Suprapubic skin (tissue), 3 donors: Measurements from ENCODE around the gene BTD.

Experiments used
- POLR2AphosphoS5 ChIP-seq, 3 donors: sonication (generic); formaldehyde crosslinking; IDR thresholded peaks; one replicate each; pipeline ENCODE4 v1.6.1; 2017; ENCODE audit warnings: antibody characterized with exemption in 3 of 3
- TF ChIP-seq, protein P1 (sequence below), 2 donors: fragments of 200-600 bp in 1 of 2; fragments of 450-650 bp in 1 of 2; sonication (generic) in 1 of 2; IDR thresholded peaks; one replicate each; pipeline ENCODE4 v1.5.1; 2016 to 2019; ENCODE audit warnings: antibody characterized with exemption in 2 of 2, mild to moderate bottlenecking in 1 of 2, moderate library complexity in 1 of 2

DNA sequence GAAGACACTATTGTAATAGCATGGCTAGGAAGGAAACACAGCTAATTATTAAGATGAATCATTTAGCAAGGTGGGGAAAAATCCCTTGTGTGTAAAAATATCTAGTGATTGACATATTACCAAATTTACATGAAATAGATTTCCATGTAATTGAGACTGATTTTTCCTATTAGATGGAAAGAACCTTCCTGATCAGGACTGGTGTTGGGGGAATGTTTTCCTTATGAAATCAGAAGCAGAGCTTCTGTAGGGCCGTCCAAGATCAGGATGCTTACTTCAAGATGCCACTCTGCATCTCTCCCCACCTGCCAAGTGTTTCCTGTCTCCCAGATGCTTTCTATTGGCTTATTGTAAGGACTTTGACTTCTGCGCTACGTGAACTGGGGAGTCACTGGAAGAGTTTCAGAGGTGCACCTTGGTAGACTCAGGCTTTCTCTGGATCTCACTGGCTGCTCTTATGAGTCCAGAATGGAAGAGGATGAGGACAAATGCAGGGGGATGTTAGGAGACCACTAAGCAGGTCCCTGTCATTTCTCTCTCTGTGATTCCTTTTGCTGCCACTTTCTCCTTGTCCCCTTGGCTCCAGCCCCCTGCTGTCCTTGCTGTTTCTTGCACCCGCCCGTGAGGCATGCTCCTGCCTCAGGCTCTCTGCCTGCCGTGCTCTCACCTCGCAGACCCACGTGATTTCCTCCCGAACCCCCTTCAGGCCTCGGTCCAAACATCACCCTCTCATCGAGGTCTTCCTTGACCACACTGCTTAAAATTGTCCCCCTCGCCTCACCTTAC is 30.1 kb downstream of the BTD start:
- TF ChIP-seq, protein P1, sequence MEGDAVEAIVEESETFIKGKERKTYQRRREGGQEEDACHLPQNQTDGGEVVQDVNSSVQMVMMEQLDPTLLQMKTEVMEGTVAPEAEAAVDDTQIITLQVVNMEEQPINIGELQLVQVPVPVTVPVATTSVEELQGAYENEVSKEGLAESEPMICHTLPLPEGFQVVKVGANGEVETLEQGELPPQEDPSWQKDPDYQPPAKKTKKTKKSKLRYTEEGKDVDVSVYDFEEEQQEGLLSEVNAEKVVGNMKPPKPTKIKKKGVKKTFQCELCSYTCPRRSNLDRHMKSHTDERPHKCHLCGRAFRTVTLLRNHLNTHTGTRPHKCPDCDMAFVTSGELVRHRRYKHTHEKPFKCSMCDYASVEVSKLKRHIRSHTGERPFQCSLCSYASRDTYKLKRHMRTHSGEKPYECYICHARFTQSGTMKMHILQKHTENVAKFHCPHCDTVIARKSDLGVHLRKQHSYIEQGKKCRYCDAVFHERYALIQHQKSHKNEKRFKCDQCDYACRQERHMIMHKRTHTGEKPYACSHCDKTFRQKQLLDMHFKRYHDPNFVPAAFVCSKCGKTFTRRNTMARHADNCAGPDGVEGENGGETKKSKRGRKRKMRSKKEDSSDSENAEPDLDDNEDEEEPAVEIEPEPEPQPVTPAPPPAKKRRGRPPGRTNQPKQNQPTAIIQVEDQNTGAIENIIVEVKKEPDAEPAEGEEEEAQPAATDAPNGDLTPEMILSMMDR (IDR thresholded peaks at IDR 0.05): no peak
- no peak for TF ChIP-seq POLR2AphosphoS5 (IDR thresholded peaks at IDR 0.05)
